COLO668 (cell line): ENCODE measurements around the gene PRKCB.

Experiments used
- DNase-seq: peaks from one replicate; lab custom pipeline; 2025; ENCODE audit not compliant: unreplicated experiment; lab: John Stamatoyannopoulos, UW

PRKCB gene

GRCh38 chr16:23962001-23962400, 126.2 kb downstream of the PRKCB start:
- no peak for DNase-seq

- DNase-seq, result no peak
These were observed 128.4 kb downstream of the PRKCB start for GRCh38 chr16:23964136-23964535.

- DNase-seq, result no peak
These were observed 129.5 kb downstream of the PRKCB start for GRCh38 chr16:23965137-23965733.

GRCh38 chr16:23966597-23967394, 131.0 kb downstream of the PRKCB start:
- no peak for DNase-seq

- no peak for DNase-seq
These were observed 132.0 kb downstream of the PRKCB start for GRCh38 chr16:23967775-23968174.

- DNase-seq, result no peak
These were observed 132.4 kb downstream of the PRKCB start for GRCh38 chr16:23968176-23968575.

- no peak for DNase-seq
These were observed 133.9 kb downstream of the PRKCB start for GRCh38 chr16:23969468-23970297.

- DNase-seq, result no peak
These were observed 138.4 kb downstream of the PRKCB start for GRCh38 chr16:23974223-23974622.

- DNase-seq, result no peak
These were observed 139.5 kb downstream of the PRKCB start for GRCh38 chr16:23975293-23975692.

- DNase-seq, result no peak
These were observed 140.3 kb downstream of the PRKCB start for GRCh38 chr16:23976091-23976490.

GRCh38 chr16:23976524-23976923, 140.7 kb downstream of the PRKCB start:
- DNase-seq, result no peak

GRCh38 chr16:23979441-23979840, 143.7 kb downstream of the PRKCB start:
- no peak for DNase-seq

GRCh38 chr16:23979982-23980381, 144.2 kb downstream of the PRKCB start:
- no peak for DNase-seq

GRCh38 chr16:23981429-23982399, 145.9 kb downstream of the PRKCB start:
- no peak for DNase-seq

GRCh38 chr16:23986455-23986854, 150.7 kb downstream of the PRKCB start:
- no peak for DNase-seq

- no peak for DNase-seq
These were observed 151.7 kb downstream of the PRKCB start for GRCh38 chr16:23987443-23987842.

- no peak for DNase-seq
These were observed 154.7 kb downstream of the PRKCB start for GRCh38 chr16:23990507-23990906.

GRCh38 chr16:23991066-23991465, 155.3 kb downstream of the PRKCB start:
- DNase-seq, result no peak

- no peak for DNase-seq
These were observed 158.8 kb downstream of the PRKCB start for GRCh38 chr16:23994615-23995014.

GRCh38 chr16:23996258-23996955, 160.6 kb downstream of the PRKCB start:
- DNase-seq, result no peak
